GM18511 (cell line): ENCODE results near the gene NEDD8.
"Not testable (repeated sequence)": the region's sequence is repeated elsewhere in the genome, so short reads cannot be mapped to it uniquely, and the experiment has no call there.

Experiments
- ATAC-seq: cut with Tn5 transposase; IDR thresholded peaks from one replicate; pipeline ENCODE4 v1.9.1; 2021; ENCODE audit warnings: mild to moderate bottlenecking, moderate library complexity; ENCODE audit not compliant: unreplicated experiment

NEDD8 gene

DNA sequence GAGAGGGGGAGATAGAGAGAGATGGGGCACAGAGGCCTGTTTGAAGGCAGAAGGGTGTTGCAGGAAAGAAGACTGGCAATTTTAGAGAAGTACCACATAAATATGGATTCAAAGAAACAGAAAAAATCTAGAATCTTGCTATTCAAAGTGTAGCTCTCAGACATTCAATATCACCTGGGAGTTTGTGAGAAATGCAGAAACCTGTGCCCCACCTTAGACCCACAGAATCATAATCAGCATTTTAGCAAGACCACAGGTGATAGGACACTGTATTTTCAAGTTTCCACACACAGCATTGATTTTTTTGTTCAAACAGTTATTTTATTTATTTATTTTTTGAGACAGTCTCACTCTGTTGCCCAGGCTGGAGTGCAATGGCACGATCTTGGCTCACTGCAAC is 3.3 kb downstream of the NEDD8 start:
- ATAC-seq, result no peak

DNA sequence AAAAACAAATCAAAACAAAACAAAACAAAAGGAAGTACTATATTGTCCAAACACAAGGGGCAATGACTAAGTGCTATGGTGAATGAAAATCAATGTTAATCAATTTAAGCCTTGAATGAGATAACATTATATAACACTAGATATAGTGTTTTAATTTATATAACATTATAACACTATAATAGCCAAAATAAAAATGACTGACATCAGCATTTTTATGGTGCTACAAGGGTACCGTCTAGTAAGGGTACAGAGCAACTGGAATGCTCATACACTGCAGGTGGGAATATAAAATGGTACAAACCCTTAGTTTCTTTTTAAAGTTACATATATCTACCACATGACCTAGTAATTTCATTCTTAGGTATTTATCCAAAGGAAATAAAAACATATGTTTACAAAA is 5.7 kb downstream of the NEDD8 start:
- no peak for ATAC-seq

DNA sequence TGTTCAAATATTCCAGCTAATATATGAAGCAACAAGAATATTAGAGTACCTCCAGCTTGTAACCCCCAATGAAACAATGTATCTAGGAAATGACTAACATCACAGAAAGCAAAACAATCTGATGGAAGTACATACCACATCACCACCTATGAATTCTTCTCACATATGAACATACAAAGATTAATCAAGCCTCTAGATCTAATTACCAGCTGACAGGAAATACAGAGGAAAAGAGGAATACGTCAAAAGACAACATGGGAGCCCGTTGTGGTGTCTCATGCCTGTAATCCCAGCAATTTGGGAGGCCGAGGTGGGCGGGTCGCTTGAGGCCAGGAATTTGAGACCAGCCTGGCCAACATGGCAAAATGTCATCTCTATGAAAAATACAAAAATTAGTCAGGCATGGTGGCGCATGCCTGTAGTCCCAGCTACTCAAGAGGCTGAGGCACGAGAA is 7.5 kb downstream of the NEDD8 start:
- no peak for ATAC-seq

DNA sequence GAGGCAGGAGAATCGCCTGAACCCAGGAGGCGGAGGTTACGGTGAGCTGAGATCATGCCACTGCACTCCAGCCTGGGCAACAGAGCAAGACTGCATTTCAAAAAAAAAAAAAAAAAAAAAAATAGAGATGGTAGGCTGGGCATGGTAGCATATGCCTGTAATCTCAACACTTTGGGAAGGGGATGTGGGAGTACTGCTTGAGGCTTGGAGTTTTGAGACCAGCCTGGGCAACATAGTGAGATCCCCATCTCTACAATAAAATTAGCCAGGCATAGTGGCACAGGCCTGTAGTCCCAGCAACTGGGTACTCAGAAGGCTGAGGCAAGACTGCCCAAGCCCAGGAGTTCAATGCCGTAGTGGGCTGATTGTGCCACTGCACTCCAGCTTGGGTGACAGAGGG is 9.2 kb downstream of the NEDD8 start:
- not testable (repeated sequence) for ATAC-seq

DNA sequence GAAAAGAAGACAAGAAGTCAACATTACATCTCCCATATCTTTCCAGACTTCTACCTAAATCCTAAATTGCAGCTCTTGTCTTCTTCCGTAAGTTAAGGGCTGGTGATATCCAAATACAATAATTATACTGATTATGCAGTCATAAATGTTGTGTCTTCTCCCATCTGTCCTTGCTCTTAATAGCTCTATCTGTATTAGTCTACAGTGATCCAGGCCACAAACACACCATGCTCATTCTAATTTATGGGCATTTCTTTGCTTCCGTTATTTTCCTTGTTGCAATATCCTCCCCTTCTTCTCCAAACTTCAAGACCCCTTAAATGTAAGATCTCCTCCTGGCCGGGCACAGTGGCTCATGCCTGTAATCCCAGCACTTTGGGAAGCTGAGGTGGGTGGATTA is 12.6 kb downstream of the NEDD8 start:
- ATAC-seq, result no peak

DNA sequence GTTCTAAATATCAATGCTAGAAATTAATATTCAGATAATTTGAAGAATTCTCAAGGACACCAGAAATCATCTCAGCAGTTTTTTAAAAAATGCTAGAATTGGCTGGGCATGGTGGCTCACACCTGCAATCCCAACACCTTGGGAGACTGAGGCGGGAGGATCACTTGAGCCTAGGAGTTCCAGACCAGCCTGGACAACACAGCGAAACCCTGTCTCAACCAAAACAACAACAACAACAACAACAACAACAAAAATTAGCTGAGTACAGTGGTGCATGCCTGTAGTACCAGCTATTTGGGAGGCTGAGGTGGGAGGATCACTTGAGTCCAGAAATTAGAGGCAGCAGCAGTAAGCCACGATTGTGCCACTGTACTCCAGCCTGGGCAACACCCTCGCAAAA is 13.1 kb downstream of the NEDD8 start:
- ATAC-seq, result no peak

DNA sequence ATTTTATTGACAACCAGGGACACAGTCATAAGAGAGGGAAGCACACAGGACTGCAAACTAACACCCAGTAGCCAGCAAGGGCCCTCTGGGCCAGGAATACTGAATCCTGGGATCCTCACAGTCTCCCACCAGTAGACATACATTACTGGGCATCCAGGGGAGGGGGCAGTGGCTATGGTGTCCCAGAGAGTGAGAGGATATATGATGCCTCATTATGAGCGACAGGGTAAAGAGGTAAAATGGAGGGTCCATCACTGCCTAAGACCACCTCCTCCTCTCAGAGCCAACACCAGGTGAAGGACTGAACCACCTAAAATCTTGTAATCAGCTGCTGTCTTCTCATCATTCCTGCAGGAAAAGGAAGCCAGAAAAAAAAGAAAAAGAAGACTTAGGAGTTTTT is 15.3 kb downstream of the NEDD8 start:
- ATAC-seq, result not testable (repeated sequence)

DNA sequence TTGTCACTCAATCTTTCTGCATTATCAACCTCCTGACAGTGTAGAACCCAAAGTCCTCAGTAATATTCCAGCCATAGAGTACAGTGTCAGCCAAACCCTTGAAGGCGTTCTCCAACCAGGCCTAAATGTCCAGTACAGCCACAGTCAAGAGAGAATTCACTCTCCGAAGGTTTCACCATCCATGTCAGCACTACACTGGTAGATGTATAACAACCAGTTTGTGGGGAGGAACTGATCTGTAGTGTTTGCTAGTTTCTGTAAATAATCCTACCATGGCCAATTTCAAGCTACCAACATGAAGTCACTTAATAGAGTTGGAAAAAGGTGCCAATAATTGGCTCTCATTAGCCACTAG is 15.8 kb downstream of the NEDD8 start:
- ATAC-seq, result no peak

DNA sequence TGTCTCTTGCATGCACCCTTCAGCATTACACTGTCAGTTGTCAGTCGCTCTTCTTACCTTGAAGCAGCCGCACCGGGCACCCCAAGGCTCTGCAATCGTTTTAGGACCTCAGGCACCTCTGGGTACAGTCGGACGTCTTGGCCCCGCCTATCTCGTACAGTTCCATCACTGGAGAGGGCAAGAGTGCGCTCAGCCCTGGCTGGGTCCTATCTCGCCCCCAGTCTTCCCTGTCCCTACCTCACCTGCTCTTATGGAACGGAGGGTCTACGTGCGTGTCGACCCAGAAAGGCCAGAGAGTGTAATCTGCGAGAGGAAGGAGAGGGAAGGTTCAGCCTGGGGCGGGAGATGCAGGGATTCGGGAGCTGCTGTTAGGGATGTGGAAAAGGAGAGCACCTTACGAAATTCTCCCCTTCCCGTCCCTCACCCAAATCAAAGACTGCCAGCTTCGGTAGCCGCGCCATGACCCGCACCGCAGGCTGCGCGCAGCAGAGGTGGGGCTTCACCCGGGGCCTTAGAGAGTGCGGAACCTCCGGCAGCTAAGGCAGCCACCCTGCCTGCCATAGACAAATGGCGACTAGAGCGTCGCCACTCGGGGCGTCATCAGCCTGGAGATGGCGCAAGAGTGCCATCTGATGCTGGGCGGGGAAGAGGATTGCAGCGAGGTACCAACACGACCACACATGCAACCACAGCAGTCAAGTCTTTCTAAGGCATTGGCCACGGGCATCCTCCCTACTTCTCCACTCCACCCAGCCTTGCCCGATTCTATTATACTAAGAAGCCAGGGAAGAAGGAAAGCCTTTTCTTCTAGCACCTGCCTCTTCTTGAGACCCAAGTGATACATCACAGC is 16.4 kb downstream of the NEDD8 start, which contains the start of gene MDP1:
TSS of gene MDP1 (minus strand) at position 572 of the 850 bp plus-strand sequence. CDS start at position 461, 111 bp downstream.
- peak; percentile 73 for ATAC-seq

DNA sequence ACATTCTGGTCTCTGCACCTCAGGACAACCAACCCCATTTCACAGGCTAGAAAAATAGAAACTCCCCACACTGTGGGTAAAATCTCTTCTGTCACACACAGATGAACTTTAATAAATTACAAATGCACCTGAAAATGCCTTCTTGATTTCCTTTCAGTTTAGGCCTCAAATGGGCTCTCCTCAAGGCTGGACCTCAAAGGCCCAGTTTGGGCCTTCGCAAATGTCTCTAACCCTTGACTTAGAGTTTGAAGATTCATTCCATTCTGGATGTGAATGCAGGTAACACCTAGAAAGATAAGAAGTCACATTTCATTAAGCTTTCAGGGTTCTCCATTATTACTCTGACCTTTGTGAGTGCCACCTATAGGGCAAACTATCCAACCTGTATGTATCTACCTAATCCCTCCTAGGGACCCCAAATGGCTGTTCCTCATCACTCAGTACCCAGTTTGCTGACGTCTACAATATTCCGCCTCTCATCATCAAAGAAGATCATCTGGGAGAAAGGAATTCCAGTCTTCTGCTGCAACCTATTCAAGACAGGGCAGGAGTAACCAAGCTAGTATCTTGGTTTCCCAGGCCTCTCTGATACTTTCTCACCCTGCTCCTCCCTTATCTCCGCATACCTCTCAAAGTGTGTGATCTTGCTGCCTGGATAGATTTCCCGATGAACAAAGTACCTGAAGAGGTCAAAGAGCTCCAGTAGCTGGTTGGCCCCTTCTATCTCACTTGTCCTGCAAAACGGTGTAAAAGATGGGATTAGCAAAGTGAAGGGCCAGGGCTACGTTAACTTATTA is 18.1 kb downstream of the NEDD8 start:
- ATAC-seq, result no peak

DNA sequence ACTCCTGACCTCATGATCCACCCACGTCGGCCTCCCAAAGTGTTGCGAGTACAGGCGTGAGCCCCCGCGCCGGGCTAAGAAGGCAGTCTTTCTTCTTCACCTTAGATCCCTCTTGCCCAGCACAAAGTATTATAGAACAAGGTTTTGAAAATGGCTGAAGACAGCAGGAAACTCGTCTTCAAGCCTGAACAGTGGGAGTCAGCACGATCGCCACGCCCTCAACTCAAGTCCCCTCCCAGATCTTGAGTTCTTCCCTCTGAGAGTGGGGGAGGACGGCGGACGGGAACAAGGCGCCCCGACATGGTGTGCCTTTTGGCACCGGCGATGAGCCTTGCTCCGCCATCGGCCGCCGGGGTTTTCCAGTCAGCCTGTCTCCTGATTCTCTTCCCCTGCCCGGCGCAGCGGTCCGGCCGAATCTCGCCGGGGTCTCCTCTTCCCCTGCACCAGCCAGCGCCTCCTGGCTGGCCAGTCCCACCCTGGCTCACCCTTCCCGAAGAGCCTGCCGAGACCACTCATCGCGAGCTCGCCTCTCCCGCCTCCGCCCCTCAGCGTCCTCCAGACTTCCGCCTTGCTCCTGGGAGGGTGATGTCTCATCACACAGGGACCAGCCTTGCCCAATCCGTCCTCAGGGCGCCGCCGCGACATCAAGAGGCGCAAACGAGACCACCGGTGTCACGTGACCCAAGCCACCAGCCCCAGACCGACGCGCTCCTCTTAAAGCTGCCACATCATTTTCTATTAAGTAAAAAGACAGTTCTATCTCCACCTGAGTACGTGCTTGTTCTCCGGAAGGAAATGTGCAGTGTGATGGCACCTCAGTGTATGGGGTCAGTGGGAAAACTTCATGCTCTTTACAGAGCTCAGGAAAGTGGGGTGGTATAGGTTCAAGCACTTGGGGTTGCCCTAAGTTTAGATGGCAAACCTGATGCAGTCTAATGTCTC is 19.0 kb downstream of the NEDD8 start, which contains the start of gene CHMP4A:
TSS of gene CHMP4A (minus strand) at position 565 of the 942 bp plus-strand sequence. CDS start at position 516, 49 bp downstream.
- ATAC-seq, result peak; percentile 73

DNA sequence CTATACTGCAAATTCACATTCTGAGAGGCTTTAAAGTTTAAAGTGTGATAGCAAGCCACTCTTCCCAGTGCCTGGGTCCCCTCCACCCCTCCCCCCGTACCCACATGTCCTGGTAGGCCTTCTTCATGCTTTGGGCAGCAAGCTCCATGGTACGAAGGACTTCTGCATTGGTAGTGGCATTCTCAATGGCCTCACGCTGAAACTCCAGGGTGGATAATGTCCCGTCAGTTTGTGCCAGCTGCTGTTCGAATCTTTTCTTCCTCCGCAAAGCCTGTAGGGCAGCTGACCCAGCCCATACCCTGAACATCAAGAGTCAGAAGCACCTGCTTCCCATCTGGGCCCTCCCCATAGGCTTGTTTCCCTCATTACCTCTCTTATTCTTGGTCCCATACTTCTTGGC is 20.9 kb downstream of the NEDD8 start:
- ATAC-seq, result no peak

DNA sequence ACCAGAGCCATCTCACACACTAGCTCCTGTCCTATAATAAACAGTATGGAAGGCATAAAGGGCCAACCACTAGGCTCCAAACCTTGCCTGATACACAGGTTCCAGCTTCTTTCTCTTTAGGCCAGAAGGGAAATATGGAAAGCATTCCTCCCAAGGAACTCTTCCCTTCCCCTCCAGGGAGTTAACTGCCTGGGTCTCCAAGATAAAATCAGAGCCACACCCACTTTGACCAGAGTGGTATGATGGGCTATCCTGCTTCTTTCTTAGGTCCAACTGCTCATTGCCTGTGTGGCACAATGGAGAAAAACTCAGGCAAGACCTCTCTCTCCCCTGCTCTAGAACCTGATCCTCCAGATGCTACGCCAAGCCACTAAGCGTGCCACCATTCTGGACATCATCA is 24.5 kb downstream of the NEDD8 start:
- ATAC-seq, result no peak

DNA sequence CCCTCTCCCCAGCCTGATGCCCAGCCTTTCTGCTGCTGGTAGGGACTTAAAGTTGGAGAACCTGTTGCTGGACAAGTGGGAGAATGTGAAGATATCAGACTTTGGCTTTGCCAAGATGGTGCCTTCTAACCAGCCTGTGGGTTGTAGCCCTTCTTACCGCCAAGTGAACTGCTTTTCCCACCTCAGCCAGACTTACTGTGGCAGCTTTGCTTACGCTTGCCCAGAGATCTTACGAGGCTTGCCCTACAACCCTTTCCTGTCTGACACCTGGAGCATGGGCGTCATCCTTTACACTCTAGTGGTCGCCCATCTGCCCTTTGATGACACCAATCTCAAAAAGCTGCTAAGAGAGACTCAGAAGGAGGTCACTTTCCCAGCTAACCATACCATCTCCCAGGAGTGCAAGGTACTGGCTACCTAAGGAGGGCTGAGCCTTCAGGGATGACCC is 25.0 kb downstream of the NEDD8 start:
- no peak for ATAC-seq

DNA sequence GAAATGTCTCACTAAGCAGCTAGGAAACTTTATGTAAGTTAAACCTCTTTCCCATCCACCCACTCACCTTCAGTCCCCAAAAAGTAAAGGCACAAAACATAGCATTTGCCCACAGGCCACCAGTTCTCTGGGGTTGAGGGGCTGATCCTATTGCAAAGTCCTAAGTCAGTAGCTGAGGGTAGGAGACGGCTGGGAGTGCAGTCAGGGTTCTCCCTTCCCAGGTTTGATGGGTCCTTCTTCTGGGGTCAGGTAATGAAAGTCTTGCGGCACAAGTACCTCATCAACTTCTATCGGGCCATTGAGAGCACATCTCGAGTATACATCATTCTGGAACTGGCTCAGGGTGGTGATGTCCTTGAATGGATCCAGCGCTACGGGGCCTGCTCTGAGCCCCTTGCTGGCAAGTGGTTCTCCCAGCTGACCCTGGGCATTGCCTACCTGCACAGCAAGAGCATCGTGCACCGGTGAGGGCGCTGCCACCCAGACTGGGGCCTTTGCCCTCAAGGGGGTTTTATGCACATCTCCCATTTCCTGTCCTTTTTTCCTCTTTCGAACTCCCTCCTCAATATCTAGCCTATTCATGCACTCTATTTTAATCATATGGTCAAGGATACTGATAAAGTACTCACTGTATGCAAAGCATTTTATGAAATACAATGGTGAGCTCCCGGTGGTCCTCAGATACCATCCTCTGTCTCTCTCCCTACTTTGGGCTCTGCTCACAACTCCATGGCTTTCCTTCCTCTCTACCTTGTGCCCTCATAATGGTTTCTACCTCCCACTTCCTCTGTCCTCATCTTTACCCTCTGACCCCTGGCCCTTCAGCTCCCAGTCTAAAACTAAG is 25.7 kb downstream of the NEDD8 start:
- ATAC-seq, result no peak

DNA sequence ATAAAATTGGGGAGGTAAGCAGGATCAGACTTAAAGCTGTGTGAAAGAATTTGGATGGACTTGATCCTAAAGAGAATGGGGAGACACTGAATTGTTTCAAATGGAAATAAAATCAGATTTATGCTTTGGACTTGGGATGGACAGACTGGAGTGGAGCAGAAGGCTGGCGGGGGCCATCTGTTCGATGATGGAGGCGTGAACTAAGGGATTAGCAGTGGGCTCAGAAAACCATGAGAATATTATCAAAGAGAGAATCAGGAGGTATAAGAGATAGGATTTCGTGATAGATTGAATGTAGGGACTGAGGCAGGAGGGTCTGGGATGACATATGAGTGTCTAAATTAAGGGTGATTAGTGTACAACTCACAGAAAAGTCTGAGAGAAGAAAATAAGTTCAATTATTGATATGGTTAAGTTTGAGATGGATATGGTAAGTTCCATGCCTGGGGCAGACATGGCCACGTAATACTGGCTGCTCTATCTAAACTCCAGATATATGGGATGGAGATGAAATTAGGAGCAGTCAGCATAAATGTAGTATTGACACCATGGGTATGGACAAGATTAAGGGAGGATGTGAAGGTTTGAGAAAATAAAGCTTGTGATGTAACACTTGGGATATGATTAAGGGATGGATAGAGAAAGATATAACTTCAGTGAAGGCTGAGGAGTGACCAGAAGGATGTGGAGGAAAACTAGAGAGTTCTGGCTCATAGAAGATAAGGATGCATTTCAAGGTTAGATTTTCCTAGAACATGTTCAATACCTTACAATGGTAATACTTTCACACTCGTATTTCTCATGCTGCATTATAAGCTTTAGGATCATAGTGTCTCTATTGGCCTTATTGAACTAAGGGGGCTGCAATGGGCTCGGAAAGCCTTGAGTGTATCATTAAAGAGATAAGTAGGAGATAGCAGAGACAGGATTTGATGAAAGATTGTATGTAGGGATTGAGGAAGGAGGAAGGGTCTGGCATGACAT is 27.7 kb downstream of the NEDD8 start:
- ATAC-seq, result no peak

DNA sequence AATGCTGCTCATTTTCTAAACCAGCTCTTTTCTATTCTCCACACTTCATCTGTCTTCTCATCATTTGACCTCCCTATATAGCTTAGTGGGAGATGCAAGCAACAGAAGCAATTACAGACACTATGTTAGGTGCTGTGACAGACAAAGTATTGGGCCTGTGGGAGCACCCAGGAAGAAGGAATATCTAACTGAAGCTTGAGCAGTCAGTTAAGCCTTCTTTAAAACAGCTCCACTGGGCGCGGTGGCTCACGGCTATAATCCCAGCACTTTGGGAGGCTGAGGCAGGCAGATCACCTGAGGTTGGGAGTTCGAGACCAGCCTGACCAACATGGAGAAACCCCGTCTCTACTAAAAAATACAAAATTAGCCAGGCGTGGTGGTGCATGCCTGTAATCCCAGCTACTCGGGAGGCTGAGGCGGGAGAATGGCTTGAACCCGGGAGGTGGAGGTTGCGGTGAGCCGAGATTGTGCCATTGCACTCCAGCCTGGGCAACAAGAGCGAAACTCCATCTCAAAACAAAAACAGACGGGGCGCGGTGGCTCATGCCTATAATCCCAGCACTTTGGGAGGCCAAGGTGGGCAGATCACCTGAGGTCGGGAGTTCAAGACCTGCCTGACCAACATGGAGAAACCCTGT is 28.8 kb downstream of the NEDD8 start:
- not testable (repeated sequence) for ATAC-seq

DNA sequence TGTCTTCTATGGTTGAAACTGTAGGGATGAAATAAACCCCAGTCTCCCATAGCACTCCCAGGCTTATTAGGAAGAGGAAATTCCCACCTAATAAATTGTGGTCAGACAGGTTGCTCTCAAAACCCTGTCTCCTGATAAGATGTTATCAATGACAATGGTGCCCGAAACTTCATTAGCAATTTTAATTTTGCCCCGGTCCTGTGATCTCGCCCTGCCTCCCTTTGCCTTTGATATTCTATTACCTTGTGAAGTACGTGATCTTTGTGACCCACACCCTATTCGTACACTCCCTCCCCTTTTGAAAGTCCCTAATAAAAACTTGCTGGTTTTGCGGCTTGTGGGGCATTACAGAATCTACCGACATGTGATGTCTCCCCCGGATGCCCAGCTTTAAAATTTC is 29.6 kb downstream of the NEDD8 start:
- not testable (repeated sequence) for ATAC-seq
